Measurements from ENCODE around the gene LHX1. TPM values are rescaled to one million over a fixed set of nuclear protein-coding genes. Genes with fewer than 3 reads are reported as not detected.

Gene LHX1
- total RNA-seq, 1 experiment from 2014 or later: 0.61 TPM

DNA sequence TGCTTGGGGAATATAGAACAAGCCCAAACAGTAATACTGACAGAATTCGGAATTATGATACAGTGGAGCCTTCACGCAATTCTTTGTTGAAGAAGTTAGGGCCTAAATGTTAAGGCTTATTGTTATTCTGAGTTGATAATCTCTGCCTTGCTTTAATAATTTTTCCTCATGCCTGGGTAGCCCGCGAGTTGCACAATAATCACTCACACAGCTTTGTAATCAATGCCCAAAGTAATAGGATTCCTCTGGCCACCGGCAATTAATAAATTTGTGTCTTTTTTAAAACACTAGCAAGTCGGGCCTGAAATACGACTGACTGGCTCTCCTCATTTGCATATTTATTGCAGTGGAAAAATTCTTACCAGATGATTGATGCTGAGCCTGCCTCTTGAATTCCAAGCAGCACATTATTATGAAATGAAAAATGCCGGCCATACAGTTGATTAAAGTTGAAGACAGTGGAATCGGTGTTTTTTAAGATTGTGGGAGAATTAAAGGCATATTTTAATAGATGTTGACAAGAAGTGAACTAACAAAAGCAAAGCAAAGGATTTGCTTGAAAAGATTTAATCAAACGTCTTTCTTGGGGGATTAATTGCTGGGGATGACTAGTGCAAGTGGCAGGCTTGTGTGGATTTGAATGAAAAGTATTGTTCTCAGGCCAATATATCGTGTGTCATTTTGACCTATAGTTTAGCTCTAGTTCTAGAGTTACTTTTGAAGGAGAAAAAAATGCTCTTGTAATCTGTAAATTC, 41.7 kb downstream of the LHX1 start (continued):
- TF ChIP-seq, protein P1, sequence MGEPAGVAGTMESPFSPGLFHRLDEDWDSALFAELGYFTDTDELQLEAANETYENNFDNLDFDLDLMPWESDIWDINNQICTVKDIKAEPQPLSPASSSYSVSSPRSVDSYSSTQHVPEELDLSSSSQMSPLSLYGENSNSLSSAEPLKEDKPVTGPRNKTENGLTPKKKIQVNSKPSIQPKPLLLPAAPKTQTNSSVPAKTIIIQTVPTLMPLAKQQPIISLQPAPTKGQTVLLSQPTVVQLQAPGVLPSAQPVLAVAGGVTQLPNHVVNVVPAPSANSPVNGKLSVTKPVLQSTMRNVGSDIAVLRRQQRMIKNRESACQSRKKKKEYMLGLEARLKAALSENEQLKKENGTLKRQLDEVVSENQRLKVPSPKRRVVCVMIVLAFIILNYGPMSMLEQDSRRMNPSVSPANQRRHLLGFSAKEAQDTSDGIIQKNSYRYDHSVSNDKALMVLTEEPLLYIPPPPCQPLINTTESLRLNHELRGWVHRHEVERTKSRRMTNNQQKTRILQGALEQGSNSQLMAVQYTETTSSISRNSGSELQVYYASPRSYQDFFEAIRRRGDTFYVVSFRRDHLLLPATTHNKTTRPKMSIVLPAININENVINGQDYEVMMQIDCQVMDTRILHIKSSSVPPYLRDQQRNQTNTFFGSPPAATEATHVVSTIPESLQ (CRISPR knock-in tag; IDR thresholded peaks at IDR 0.05): no peak
- TF ChIP-seq, protein P2, sequence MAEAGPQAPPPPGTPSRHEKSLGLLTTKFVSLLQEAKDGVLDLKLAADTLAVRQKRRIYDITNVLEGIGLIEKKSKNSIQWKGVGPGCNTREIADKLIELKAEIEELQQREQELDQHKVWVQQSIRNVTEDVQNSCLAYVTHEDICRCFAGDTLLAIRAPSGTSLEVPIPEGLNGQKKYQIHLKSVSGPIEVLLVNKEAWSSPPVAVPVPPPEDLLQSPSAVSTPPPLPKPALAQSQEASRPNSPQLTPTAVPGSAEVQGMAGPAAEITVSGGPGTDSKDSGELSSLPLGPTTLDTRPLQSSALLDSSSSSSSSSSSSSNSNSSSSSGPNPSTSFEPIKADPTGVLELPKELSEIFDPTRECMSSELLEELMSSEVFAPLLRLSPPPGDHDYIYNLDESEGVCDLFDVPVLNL (CRISPR knock-in tag; IDR thresholded peaks at IDR 0.05; ENCODE audit: borderline replicate concordance, low read depth): no peak
- TF ChIP-seq, protein P3, sequence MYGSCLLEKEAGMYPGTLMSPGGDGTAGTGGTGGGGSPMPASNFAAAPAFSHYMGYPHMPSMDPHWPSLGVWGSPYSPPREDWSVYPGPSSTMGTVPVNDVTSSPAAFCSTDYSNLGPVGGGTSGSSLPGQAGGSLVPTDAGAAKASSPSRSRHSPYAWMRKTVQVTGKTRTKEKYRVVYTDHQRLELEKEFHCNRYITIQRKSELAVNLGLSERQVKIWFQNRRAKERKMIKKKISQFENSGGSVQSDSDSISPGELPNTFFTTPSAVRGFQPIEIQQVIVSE (CRISPR knock-in tag; IDR thresholded peaks at IDR 0.05; ENCODE audit: borderline replicate concordance): no peak
- TF ChIP-seq TP53 (CRISPR knock-in tag; IDR thresholded peaks at IDR 0.05) (no peak), CBFB (CRISPR knock-in tag; IDR thresholded peaks at IDR 0.05; ENCODE audit: low read depth) (no peak)

DNA sequence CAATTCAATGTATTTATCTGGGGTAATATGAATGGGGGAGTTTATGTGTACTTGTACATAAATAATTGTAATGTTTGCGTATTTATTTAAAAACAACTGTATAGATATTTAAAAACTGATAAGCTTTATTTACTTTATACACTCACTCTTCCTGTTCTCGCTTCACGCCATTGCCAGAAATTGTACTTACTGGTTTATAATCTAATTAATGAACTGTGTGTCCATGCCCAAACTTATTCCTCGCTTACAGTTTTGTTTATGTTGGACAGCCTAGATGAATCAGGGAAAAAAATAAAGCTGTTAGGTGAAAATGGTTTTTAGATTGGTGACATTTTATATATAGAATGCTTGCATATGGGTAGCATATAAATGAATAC, 42.3 kb downstream of the LHX1 start:
- TF ChIP-seq ZNF121 (CRISPR knock-in tag; IDR thresholded peaks at IDR 0.05) (no peak), ETV6 (CRISPR knock-in tag; IDR thresholded peaks at IDR 0.05) (no peak), NR3C1 (CRISPR knock-in tag; conservative IDR thresholded peaks at IDR 0.05; ENCODE audit: low read depth) (no peak), ZNF671 (CRISPR knock-in tag; IDR thresholded peaks at IDR 0.05) (no peak), ZNF317 (CRISPR knock-in tag; IDR thresholded peaks at IDR 0.05; ENCODE audit: borderline replicate concordance, low read depth) (no peak), ZNF232 (CRISPR knock-in tag; IDR thresholded peaks at IDR 0.05) (no peak), MXD4 (CRISPR knock-in tag; IDR thresholded peaks at IDR 0.05; ENCODE audit: borderline replicate concordance) (no peak), GTF2I (CRISPR knock-in tag; conservative IDR thresholded peaks at IDR 0.05) (no peak)
- TF ChIP-seq, protein P4, sequence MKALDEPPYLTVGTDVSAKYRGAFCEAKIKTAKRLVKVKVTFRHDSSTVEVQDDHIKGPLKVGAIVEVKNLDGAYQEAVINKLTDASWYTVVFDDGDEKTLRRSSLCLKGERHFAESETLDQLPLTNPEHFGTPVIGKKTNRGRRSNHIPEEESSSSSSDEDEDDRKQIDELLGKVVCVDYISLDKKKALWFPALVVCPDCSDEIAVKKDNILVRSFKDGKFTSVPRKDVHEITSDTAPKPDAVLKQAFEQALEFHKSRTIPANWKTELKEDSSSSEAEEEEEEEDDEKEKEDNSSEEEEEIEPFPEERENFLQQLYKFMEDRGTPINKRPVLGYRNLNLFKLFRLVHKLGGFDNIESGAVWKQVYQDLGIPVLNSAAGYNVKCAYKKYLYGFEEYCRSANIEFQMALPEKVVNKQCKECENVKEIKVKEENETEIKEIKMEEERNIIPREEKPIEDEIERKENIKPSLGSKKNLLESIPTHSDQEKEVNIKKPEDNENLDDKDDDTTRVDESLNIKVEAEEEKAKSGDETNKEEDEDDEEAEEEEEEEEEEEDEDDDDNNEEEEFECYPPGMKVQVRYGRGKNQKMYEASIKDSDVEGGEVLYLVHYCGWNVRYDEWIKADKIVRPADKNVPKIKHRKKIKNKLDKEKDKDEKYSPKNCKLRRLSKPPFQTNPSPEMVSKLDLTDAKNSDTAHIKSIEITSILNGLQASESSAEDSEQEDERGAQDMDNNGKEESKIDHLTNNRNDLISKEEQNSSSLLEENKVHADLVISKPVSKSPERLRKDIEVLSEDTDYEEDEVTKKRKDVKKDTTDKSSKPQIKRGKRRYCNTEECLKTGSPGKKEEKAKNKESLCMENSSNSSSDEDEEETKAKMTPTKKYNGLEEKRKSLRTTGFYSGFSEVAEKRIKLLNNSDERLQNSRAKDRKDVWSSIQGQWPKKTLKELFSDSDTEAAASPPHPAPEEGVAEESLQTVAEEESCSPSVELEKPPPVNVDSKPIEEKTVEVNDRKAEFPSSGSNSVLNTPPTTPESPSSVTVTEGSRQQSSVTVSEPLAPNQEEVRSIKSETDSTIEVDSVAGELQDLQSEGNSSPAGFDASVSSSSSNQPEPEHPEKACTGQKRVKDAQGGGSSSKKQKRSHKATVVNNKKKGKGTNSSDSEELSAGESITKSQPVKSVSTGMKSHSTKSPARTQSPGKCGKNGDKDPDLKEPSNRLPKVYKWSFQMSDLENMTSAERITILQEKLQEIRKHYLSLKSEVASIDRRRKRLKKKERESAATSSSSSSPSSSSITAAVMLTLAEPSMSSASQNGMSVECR (CRISPR knock-in tag; IDR thresholded peaks at IDR 0.05; ENCODE audit: borderline replicate concordance): no peak
- TF ChIP-seq, protein P5, sequence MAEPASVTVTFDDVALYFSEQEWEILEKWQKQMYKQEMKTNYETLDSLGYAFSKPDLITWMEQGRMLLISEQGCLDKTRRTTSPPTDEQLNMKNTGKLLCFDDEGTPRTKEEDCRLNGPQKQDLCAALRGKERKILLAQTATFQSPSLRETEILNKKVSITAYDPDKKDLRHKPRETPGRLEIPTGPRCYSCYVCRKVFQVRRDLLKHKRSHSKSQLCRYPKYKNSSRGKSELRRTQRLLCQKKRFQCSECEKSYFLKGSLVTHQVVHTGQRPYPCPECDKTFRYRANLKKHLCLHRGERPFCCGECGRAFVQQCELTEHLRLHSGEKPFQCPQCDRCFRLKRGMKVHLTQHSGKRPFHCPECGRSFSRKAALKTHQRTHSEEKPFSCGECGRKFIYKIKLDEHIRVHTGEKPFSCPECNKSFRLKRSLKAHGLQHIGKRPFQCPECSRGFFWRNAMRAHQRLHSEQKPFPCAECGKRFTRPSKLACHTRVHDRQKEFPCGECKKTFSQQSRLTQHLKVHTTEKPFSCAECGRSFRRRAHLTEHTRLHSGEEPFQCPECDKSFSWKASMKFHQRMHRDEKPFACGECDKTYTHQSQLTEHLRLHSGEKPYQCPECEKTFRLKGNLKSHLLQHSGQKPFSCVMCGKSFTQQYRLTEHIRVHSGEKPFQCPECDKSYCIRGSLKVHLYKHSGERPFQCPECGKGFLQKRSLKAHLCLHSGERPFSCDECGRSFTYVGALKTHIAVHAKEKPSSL (CRISPR knock-in tag; conservative IDR thresholded peaks at IDR 0.05): no peak
- TF ChIP-seq, protein P6, sequence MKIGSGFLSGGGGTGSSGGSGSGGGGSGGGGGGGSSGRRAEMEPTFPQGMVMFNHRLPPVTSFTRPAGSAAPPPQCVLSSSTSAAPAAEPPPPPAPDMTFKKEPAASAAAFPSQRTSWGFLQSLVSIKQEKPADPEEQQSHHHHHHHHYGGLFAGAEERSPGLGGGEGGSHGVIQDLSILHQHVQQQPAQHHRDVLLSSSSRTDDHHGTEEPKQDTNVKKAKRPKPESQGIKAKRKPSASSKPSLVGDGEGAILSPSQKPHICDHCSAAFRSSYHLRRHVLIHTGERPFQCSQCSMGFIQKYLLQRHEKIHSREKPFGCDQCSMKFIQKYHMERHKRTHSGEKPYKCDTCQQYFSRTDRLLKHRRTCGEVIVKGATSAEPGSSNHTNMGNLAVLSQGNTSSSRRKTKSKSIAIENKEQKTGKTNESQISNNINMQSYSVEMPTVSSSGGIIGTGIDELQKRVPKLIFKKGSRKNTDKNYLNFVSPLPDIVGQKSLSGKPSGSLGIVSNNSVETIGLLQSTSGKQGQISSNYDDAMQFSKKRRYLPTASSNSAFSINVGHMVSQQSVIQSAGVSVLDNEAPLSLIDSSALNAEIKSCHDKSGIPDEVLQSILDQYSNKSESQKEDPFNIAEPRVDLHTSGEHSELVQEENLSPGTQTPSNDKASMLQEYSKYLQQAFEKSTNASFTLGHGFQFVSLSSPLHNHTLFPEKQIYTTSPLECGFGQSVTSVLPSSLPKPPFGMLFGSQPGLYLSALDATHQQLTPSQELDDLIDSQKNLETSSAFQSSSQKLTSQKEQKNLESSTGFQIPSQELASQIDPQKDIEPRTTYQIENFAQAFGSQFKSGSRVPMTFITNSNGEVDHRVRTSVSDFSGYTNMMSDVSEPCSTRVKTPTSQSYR (CRISPR knock-in tag; IDR thresholded peaks at IDR 0.05): no peak
- TF ChIP-seq, protein P7, sequence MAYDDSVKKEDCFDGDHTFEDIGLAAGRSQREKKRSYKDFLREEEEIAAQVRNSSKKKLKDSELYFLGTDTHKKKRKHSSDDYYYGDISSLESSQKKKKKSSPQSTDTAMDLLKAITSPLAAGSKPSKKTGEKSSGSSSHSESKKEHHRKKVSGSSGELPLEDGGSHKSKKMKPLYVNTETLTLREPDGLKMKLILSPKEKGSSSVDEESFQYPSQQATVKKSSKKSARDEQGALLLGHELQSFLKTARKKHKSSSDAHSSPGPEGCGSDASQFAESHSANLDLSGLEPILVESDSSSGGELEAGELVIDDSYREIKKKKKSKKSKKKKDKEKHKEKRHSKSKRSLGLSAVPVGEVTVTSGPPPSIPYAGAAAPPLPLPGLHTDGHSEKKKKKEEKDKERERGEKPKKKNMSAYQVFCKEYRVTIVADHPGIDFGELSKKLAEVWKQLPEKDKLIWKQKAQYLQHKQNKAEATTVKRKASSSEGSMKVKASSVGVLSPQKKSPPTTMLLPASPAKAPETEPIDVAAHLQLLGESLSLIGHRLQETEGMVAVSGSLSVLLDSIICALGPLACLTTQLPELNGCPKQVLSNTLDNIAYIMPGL (CRISPR knock-in tag; IDR thresholded peaks at IDR 0.05): no peak
- H3K4me3 Mint-ChIP-seq: no peak overlapping the region
- 0 out of 2 replicates have a peak, but pooled peaks cover 3% of the 10 kb centered on the region for H3K36me3 Mint-ChIP-seq
- H3K9me3 Mint-ChIP-seq: no peaks in the 10 kb centered on the region
- CTCF ChIA-PET: interaction anchor here (1.0 kb wide), 1 partner anchor 68 kb away, joined by 4 read pairs; no protein-coding TSS in a partner anchor
- H3K27ac Mint-ChIP-seq: 0 out of 2 replicates have a peak overlapping the region, but pooled peaks have one; percentile 29
- H3K27me3 Mint-ChIP-seq (ENCODE audit: low read depth): no peaks in the 10 kb centered on the region
- DNase-seq (ENCODE audit: low spot score): no peak
- no peak for ATAC-seq
- POLR2A ChIA-PET: no interaction called here
- H3K4me1 Mint-ChIP-seq: peaks cover 15% of the 10 kb centered on the region; the same call in 1 of the 2 replicates
